Body of pancreas (tissue), 4 donors: Measurements from ENCODE around the gene CFAP92.

Experiments used
- POLR2A ChIP-seq, 3 donors: fragments of 450-650 bp; IDR thresholded peaks; one replicate each; pipeline ENCODE4 v1.6.1; 2016; ENCODE audit warnings: antibody characterized with exemption in 3 of 3, mild to moderate bottlenecking in 2 of 3
- TF ChIP-seq, protein P1 (sequence below), 7 experiments: fragments of 450-650 bp in 4 of 7; fragments of 200-600 bp in 3 of 7; sonication (generic) in 3 of 7; IDR thresholded peaks; one replicate each; pipeline ENCODE4 v1.5.1; 2016 to 2019; ENCODE audit warnings: antibody characterized with exemption in 7 of 7

DNA sequence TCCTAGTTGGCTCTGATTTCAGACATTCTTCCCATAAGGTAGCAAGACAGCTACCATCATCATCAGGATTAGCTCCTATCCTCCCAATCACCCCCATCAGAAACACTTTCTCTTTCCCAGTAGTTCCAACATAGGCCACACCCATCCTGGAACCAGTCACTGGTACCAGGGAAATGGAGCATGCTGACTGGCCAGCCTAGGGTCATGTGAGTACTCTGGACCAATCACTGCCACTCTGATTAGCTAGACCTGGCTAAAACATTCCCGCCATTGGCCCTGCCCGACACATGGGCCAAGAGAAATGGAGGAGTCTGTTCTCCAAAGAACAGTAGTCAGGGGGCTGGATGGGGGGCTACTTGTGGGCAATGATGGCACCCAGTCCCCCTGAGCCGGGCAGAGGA is 19.6 kb upstream of the CFAP92 start:
- TF ChIP-seq, protein P1, sequence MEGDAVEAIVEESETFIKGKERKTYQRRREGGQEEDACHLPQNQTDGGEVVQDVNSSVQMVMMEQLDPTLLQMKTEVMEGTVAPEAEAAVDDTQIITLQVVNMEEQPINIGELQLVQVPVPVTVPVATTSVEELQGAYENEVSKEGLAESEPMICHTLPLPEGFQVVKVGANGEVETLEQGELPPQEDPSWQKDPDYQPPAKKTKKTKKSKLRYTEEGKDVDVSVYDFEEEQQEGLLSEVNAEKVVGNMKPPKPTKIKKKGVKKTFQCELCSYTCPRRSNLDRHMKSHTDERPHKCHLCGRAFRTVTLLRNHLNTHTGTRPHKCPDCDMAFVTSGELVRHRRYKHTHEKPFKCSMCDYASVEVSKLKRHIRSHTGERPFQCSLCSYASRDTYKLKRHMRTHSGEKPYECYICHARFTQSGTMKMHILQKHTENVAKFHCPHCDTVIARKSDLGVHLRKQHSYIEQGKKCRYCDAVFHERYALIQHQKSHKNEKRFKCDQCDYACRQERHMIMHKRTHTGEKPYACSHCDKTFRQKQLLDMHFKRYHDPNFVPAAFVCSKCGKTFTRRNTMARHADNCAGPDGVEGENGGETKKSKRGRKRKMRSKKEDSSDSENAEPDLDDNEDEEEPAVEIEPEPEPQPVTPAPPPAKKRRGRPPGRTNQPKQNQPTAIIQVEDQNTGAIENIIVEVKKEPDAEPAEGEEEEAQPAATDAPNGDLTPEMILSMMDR (IDR thresholded peaks at IDR 0.05) = no peak
- TF ChIP-seq POLR2A (IDR thresholded peaks at IDR 0.05) = no peak
